Activated naive CD8-positive, alpha-beta T cell treated with anti-CD3 and anti-CD28 coated beads, Interleukin-2, amount 50 U/mL, for 24 hours (primary cell): Measurements from ENCODE around the gene ROPN1L.
"Not testable (repeated sequence)": the region's sequence is repeated elsewhere in the genome, so short reads cannot be mapped to it uniquely, and the experiment has no call there.

Source experiments
- ATAC-seq: fragments of 150-1000 bp; cut with Tn5 transposase; one replicate; pipeline ENCODE4 v1.10.0; 2021
- DNase-seq: peaks from one replicate; pipeline ENCODE4 v3.0.0; 2021
- H3K27ac Mint-ChIP-seq: one replicate; pipeline ENCODE4 v1.8.0; 2021; ENCODE audit warnings: mild to moderate bottlenecking, mixed read lengths
- H3K27me3 Mint-ChIP-seq: one replicate; pipeline ENCODE4 v1.8.0; 2021; ENCODE audit warnings: mixed read lengths
- H3K36me3 Mint-ChIP-seq: one replicate; pipeline ENCODE4 v1.8.0; 2021; ENCODE audit warnings: low read depth, mixed read lengths
- H3K4me1 Mint-ChIP-seq: one replicate; pipeline ENCODE4 v1.8.0; 2021; ENCODE audit warnings: mixed read lengths
- H3K4me3 Mint-ChIP-seq: one replicate; pipeline ENCODE4 v1.8.0; 2021; ENCODE audit warnings: mild to moderate bottlenecking, moderate library complexity, mixed read lengths
- H3K9me3 Mint-ChIP-seq: one replicate; pipeline ENCODE4 v1.8.0; 2021; ENCODE audit warnings: mixed read lengths

Gene ROPN1L

GRCh38 chr5:10441083-10441991 lies at the start of gene ROPN1L:
Gene ROPN1L, plus strand, starts transcription at chr5:10441879. Its CDS starts 289 bp downstream, at chr5:10442168.
- peaks cover 34% of the 10 kb centered on the region for H3K4me1 Mint-ChIP-seq

GRCh38 chr5:10392567-10393328 lies 48.9 kb upstream of the ROPN1L start:
- peaks cover 56% of the 10 kb centered on the region for H3K36me3 Mint-ChIP-seq

More at GRCh38 chr5:10441083-10441991, at the start of gene ROPN1L:
- no peak within 1 kb of the TSS for H3K27ac Mint-ChIP-seq
- peaks cover 12% of the 10 kb centered on the region for H3K27me3 Mint-ChIP-seq
- peaks cover 4% of the 10 kb centered on the region for H3K9me3 Mint-ChIP-seq
- H3K36me3 Mint-ChIP-seq: peaks cover 3% of the 10 kb centered on the region
- ATAC-seq: peak; percentile 99
- peak; percentile 83 for DNase-seq
- H3K4me3 Mint-ChIP-seq: peak within 1 kb of the TSS; percentile 80

GRCh38 chr5:10393491-10393890 lies 48.2 kb upstream of the ROPN1L start:
- Mint-ChIP-seq H3K9me3 (no peaks in the 10 kb centered on the region), H3K4me3 (no peak overlapping the region), H3K4me1 (no peaks in the 10 kb centered on the region), H3K27ac (no peak overlapping the region), H3K36me3 (peaks cover 55% of the 10 kb centered on the region), H3K27me3 (no peaks in the 10 kb centered on the region)
- DNase-seq (no peak), ATAC-seq (no peak)

More at GRCh38 chr5:10392567-10393328, 48.9 kb upstream of the ROPN1L start:
- H3K4me3 Mint-ChIP-seq, DNase-seq, H3K27ac Mint-ChIP-seq, ATAC-seq, H3K4me1 Mint-ChIP-seq, H3K9me3 Mint-ChIP-seq, H3K27me3 Mint-ChIP-seq: not testable (repeated sequence)

GRCh38 chr5:10396552-10396951 lies 45.1 kb upstream of the ROPN1L start:
- no peaks in the 10 kb centered on the region for H3K9me3 Mint-ChIP-seq
- H3K4me1 Mint-ChIP-seq: no peaks in the 10 kb centered on the region
- H3K36me3 Mint-ChIP-seq: peaks cover 40% of the 10 kb centered on the region
- H3K27ac Mint-ChIP-seq: no peak overlapping the region
- DNase-seq (no peak), ATAC-seq (no peak)
- H3K27me3 Mint-ChIP-seq: no peaks in the 10 kb centered on the region
- no peak overlapping the region for H3K4me3 Mint-ChIP-seq

GRCh38 chr5:10399839-10400238 lies 41.8 kb upstream of the ROPN1L start:
- DNase-seq: no peak
- H3K9me3 Mint-ChIP-seq: no peaks in the 10 kb centered on the region
- peaks cover 33% of the 10 kb centered on the region for H3K36me3 Mint-ChIP-seq
- H3K27me3 Mint-ChIP-seq: no peaks in the 10 kb centered on the region
- H3K4me3 Mint-ChIP-seq: no peak overlapping the region
- no peak overlapping the region for H3K27ac Mint-ChIP-seq
- H3K4me1 Mint-ChIP-seq: no peaks in the 10 kb centered on the region
- ATAC-seq: no peak

GRCh38 chr5:10400411-10400810 lies 41.3 kb upstream of the ROPN1L start:
- Mint-ChIP-seq H3K27me3 (no peaks in the 10 kb centered on the region), H3K36me3 (peaks cover 30% of the 10 kb centered on the region), H3K9me3 (no peaks in the 10 kb centered on the region), H3K27ac (no peak overlapping the region), H3K4me3 (no peak overlapping the region), H3K4me1 (no peaks in the 10 kb centered on the region)
- DNase-seq: no peak
- ATAC-seq: no peak

GRCh38 chr5:10400831-10401230 lies 40.8 kb upstream of the ROPN1L start:
- DNase-seq (no peak), ATAC-seq (no peak)
- Mint-ChIP-seq H3K36me3 (peaks cover 27% of the 10 kb centered on the region), H3K4me1 (no peaks in the 10 kb centered on the region), H3K27me3 (no peaks in the 10 kb centered on the region), H3K9me3 (no peaks in the 10 kb centered on the region), H3K27ac (no peak overlapping the region), H3K4me3 (no peak overlapping the region)

GRCh38 chr5:10401498-10401897 lies 40.2 kb upstream of the ROPN1L start:
- no peak for DNase-seq
- no peak overlapping the region for H3K27ac Mint-ChIP-seq
- ATAC-seq: peak; percentile 36
- no peaks in the 10 kb centered on the region for H3K9me3 Mint-ChIP-seq
- H3K4me1 Mint-ChIP-seq: no peaks in the 10 kb centered on the region
- no peak overlapping the region for H3K4me3 Mint-ChIP-seq
- H3K27me3 Mint-ChIP-seq: no peaks in the 10 kb centered on the region
- peaks cover 22% of the 10 kb centered on the region for H3K36me3 Mint-ChIP-seq

GRCh38 chr5:10403829-10404228 lies 37.9 kb upstream of the ROPN1L start:
- Mint-ChIP-seq H3K36me3 (peaks cover 34% of the 10 kb centered on the region), H3K9me3 (no peaks in the 10 kb centered on the region), H3K4me1 (no peaks in the 10 kb centered on the region), H3K27me3 (no peaks in the 10 kb centered on the region), H3K27ac (no peak overlapping the region), H3K4me3 (no peak overlapping the region)
- no peak for ATAC-seq
- DNase-seq: no peak

DNA sequence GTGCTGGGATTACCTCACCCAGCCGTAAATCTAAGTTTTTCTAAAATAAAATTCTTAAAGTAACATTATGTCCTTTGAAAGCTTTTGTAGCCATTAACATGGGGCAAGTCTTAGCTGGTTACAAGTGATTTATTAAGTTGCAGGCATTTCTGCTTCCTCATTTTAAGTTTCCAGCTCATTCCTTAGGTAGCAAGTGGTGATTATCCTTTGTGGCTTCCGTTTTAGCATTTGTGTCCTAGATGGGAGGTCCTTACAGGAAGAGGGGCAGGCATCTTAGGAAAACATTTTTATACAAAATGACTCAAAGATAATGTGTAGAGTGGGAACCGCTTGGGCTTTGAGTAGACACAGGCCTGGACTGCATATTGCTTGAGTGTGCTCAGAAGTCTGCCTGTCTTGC lies 35.0 kb upstream of the ROPN1L start:
- H3K27me3 Mint-ChIP-seq: no peaks in the 10 kb centered on the region
- peaks cover 43% of the 10 kb centered on the region for H3K36me3 Mint-ChIP-seq
- no peak for DNase-seq
- peaks cover 8% of the 10 kb centered on the region for H3K4me1 Mint-ChIP-seq
- no peak for ATAC-seq
- no peak overlapping the region for H3K27ac Mint-ChIP-seq
- no peaks in the 10 kb centered on the region for H3K9me3 Mint-ChIP-seq
- no peak overlapping the region for H3K4me3 Mint-ChIP-seq

DNA sequence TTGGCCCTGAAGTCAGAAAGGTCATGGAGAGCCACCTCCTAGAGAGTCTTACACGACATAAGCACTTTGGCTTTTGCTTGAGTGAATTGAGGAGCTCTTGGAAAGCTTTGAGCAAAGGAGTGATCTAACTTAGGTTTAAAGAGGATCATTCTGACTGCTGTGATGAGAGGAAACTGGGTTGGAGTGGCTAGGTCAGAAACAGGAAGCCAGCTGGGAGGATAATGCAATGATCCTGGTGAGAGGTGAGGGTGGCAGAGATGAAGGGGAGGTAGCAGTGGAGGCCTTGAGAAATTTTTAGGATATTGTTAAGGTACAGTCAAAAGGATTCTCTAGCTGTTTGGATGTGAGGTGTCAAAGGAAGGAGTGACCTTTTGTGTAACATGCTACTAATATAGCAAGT lies 32.2 kb upstream of the ROPN1L start:
- H3K27ac Mint-ChIP-seq: peak overlapping the region; percentile 6
- no peak overlapping the region for H3K4me3 Mint-ChIP-seq
- no peaks in the 10 kb centered on the region for H3K27me3 Mint-ChIP-seq
- no peaks in the 10 kb centered on the region for H3K9me3 Mint-ChIP-seq
- H3K36me3 Mint-ChIP-seq: peaks cover 51% of the 10 kb centered on the region
- H3K4me1 Mint-ChIP-seq: peaks cover 10% of the 10 kb centered on the region
- no peak for DNase-seq
- no peak for ATAC-seq

DNA sequence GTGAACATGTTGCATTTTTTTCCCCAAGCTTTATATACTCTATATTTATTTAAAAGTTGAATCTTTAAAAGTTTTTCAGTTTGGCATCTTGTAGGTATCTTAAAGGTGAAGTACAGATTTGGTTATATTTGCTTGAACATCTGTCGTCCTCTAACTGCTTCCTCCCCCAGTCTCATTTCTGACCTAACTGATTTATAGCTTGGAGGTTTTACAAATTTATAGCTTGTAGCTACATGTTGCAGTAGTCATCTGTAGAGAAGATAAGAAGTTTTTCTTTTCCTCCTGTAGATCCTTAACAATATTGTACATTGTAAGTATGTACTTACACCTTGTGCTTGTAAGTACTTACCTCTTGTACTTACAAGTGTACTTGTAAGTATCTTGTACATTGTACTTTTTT lies 31.0 kb upstream of the ROPN1L start:
- Mint-ChIP-seq H3K36me3 (peaks cover 59% of the 10 kb centered on the region), H3K4me3 (no peak overlapping the region), H3K4me1 (peaks cover 10% of the 10 kb centered on the region), H3K27me3 (no peaks in the 10 kb centered on the region), H3K9me3 (no peaks in the 10 kb centered on the region), H3K27ac (no peak overlapping the region)
- ATAC-seq (no peak), DNase-seq (no peak)

DNA sequence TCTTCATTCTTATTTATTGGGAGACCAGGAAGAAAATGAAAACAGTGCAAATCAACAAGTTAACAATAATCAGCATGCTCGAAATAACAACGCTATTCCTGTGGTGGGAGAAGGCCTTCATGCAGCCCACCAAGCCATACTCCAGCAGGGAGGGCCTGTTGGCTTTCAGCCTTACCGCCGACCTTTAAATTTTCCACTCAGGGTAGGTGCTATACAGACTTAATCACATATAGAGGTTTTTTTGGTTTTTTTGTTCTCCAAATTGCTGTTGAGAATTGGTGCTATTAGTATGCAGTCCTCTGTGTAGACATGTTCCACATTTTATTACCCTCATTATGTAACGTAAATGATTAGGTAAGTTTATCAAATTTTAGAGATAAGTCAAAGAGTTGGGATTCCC lies 30.3 kb upstream of the ROPN1L start:
- Mint-ChIP-seq H3K9me3 (no peaks in the 10 kb centered on the region), H3K4me3 (no peak overlapping the region), H3K36me3 (peaks cover 59% of the 10 kb centered on the region), H3K27me3 (no peaks in the 10 kb centered on the region), H3K27ac (peak overlapping the region; percentile 14), H3K4me1 (peaks cover 10% of the 10 kb centered on the region)
- no peak for DNase-seq
- ATAC-seq: peak; percentile 69

GRCh38 chr5:10416868-10417267 lies 24.8 kb upstream of the ROPN1L start:
- Mint-ChIP-seq H3K4me3 (no peak overlapping the region), H3K4me1 (peaks cover 25% of the 10 kb centered on the region), H3K27ac (peak overlapping the region; percentile 24), H3K36me3 (peaks cover 69% of the 10 kb centered on the region), H3K9me3 (no peaks in the 10 kb centered on the region), H3K27me3 (no peaks in the 10 kb centered on the region)
- ATAC-seq (no peak), DNase-seq (no peak)
